Amniotic stem cell (primary cell): ENCODE results near the gene CAMLG.
"Not testable (repeated sequence)": the region's sequence is repeated elsewhere in the genome, so short reads cannot be mapped to it uniquely, and the experiment has no call there.

ENCODE experiments used
- DNase-seq: peaks from one replicate; lab custom pipeline; 2025; lab: John Stamatoyannopoulos, UW

CAMLG gene

DNA sequence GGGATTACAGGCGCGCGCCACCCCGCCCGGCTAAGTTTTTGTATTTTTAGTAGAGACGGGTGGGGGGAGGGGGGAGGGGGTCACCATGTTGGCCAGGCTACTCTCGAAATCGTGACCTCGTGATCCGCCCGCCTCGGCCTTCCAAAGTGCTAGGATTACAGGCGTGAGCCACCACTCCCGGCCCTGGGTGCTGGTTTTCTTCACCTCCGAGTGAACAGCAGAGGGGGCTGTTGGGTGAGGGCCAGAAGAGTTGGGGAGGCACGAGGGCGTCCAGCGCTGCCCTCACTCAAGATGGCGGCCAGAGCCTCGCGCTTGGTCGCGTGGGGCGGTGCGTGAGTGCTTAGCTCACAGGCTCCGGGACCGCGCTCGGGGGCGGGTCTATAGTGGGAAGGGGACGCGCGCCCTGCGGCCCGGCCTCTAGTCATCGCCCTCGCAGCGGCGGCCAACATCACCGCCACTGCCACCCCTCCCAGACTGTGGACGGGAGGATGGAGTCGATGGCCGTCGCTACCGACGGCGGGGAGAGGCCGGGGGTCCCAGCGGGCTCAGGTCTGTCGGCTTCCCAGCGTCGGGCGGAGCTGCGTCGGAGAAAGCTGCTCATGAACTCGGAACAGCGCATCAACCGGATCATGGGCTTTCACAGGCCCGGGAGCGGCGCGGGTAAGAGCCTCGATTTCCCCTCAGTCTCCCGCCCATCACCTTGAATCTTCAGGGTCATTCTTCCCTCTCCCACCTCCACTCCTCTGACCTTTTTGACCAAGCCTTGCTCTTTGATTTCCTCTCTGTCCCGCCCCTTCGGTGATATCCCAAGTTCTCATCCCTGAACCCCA, at the start of gene CAMLG:
TSS of gene CAMLG (plus strand) at position 416 of the 830 bp plus-strand sequence. CDS start at position 489, 73 bp downstream.
- peak; percentile 96 for DNase-seq

- DNase-seq, result not testable (repeated sequence)
Measured at GRCh38 chr5:134690144-134690543, 48.2 kb upstream of the CAMLG start.

- DNase-seq, result no peak
Measured at GRCh38 chr5:134692722-134693121, 45.6 kb upstream of the CAMLG start.

GRCh38 chr5:134708301-134708700, 30.0 kb upstream of the CAMLG start:
- no peak for DNase-seq

DNA sequence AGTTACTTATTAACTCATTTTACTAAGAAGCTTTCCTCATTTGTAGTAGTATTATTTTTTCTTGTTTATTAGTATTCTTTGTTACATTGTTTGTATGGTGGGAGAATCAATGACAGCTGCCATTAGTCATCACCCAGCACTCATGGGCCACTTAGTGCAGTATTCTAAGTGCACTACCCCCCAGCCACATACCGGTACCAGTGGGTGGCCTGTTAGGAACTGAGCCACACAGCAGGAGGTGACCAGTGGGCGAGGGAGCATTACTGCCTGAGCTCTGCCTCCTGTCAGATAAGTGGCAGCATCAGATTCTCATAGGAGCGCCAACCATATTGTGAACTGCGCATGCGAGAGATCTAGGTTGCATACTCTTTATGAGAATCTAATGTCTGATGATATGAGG, 24.2 kb upstream of the CAMLG start:
- DNase-seq, result no peak

GRCh38 chr5:134714541-134714940, 23.8 kb upstream of the CAMLG start:
- no peak for DNase-seq

DNA sequence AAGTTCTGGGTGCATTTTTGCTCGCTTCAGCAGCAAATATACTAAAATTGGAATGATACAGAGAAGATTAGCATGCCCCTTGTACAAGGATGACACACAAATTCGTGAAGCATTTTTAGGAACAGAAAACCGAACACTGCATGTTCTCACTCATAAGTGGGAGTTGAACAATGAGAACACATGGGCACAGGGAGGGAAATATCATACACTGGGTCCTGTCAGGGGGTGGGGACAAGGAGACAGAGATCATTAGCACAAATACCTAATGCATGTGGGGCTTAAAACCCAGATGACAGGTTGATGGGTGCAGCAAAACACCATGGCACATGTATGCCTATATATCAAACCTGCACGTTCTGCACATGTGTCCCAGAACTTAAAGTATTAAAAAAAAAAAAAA, 22.9 kb upstream of the CAMLG start:
- not testable (repeated sequence) for DNase-seq

DNA sequence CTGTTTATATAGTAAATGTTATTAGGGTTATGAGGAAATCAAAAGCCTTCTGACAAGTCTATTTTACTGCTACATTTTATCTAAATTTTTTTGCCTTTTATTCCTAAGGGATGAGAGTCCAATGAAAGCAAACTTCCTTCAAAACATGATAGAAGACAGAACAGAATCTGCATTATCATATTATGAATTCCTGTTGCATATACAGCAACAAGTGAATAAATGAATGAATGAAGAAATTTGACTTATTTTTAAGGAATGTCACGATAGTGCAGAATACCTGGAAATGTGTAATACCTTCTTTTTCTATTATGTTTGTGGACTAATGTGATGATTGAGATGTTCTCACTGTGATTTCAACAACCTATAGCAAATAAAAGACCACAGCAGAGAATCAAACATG, 13.5 kb upstream of the CAMLG start:
- DNase-seq, result no peak

GRCh38 chr5:134732819-134733218, 5.5 kb upstream of the CAMLG start:
- DNase-seq, result no peak

GRCh38 chr5:134735243-134735642, 3.1 kb upstream of the CAMLG start:
- DNase-seq, result no peak

DNA sequence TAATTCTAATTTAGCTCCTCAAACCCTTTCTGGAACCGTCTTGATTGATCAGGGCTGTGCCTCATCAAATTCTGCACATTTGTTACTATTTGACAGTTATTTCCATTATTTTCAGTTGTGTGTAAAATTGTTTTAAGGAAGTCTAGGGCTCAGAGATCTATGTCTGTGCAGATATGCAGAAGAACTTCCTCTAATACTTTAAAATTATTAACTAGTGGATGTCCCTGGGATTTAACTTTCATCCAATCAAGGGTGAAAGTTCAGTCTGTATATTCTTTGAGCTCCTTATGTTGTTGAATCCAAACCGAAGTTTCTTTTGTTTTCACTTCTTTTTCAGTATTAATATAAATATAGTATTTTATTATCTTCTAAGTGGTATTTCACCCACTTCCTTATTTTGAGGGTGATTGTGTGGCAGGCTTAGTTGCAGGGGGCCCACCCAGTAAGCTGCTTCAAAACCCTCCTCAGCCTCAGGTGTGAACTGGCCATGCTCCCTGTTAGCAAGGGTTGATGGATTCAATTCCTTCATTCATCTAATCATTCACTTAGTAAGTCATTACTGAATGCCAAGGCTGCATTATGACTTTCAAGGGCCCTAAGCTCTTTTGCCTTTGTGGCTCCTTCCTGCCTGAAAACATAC, 2.1 kb upstream of the CAMLG start:
- no peak for DNase-seq

DNA sequence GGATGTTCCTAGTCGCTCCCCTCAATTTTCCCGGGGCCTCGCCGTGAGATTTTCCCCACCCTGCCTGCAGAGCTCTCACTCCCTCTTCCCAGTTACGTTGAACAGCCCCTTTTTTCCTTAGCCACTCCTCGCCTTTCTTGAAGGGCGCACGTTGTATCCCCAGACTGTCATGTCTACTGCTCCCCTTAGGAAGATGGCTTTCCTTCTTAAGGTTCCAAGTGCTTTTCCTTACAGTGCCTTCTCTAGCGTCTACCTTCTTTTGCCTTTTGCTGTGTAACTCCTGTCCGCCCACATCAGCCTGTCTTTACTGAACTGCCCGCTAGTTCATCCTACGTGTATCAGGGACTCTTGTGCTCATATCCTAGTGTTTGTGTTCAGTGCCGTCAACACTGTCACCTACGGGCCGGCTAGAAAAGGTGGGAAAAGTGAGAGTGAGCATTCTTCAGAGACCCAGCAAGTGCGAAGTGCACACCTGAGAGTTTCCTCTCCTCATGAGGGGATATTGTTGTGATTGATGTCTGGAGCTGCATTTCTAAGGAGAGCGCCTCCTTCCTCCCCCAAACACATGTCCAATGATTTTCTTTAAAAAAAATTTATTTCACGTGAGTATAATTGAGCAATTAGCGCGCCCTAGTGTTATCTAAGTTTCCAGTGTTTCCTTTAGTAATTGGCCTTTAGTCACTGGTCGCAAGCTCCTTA, 764 bp downstream of the CAMLG start:
- DNase-seq, result peak; percentile 31

DNA sequence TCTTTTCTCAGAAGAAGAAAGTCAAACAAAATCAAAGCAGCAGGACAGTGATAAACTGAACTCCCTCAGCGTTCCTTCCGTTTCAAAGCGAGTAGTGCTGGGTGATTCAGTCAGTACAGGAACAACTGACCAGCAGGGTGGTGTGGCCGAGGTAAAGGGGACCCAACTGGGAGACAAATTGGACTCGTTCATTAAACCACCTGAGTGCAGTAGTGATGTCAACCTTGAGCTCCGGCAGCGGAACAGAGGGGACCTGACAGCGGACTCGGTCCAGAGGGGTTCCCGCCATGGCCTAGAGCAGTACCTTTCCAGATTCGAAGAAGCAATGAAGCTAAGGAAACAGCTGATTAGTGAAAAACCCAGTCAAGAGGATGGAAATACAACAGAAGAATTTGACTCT, 2.7 kb downstream of the CAMLG start:
- no peak for DNase-seq

- DNase-seq, result no peak
Measured at GRCh38 chr5:134742134-134742533, 3.8 kb downstream of the CAMLG start.

- DNase-seq, result no peak
Measured at GRCh38 chr5:134749415-134749814, 11.1 kb downstream of the CAMLG start.

DNA sequence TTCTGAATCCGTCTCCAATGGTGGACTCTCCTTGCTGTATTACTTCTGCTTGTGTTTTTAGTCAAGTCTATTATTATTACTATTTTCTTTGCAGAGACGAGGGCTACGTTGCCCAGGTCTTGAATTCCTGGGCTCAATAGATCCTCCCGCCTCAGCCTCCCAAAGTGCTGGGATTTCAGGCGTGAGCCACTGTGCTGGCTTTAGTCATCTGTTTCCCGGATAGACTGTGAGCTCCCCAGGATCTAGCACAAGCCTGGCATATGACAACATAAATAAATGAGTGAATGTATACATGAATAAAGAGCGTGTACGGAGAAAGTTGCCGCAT, 19.8 kb downstream of the CAMLG start:
- no peak for DNase-seq

- peak; percentile 92 for DNase-seq
Measured at GRCh38 chr5:134758504-134759341, 20.4 kb downstream of the CAMLG start, which contains the start of gene DDX46. Gene DDX46 (plus strand): TSS chr5:134758779. CDS start chr5:134758939, 160 bp downstream.

DNA sequence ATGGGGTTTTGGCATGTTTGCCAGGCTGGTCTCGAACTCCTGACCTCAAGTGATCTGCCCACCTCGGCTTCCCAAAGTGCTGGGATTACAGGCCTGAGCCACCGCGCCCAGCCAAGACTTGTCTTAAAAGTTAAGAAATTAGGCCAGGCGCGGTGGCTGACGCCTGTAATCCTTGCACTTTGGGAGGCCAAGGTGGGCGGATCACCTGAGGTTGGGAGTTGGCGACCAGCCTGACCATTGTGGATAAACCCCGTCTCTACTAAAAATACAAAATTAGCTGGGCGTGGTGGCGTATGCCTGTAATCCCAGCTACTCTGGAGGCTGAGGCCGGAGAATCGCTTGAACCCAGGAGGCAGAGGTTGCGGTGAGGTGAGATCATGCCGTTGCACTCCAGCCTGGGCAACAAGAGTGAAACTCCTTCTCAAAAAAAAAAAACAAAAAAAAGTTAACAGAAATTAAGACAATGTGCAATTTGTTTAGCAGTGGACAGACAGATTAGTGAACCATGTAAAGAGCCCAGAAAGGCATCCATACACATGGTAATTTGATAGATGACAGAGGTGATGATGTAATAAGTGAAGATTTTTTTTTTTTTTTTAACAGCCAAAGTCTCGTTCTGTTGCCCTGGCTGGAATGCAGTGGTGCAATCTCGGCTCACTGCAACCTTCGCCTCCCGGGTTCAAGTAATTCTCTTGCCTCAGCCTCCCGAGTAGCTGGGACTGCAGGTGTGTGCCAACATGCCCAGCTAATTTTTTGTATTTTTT, 29.4 kb downstream of the CAMLG start:
- not testable (repeated sequence) for DNase-seq

DNA sequence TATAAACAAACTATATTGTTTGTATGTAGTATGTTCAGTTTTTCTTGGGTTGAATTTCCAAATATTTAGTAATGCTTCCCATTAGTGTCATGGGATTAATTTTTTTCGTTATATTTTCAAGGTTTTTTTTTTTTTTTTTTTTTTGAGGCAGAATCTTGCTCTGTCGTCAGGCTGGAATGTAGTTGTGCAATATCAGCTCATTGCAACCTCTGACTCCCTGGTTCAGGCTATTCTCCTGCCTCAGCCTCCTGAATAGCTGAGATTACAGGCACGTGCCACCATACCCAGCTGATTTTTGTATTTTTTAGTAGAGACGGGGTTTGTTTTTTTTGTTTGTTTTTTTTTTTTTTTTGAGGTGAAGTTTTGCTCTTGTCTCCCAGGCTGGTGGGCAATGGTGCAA, 30.9 kb downstream of the CAMLG start:
- DNase-seq, result no peak

DNA sequence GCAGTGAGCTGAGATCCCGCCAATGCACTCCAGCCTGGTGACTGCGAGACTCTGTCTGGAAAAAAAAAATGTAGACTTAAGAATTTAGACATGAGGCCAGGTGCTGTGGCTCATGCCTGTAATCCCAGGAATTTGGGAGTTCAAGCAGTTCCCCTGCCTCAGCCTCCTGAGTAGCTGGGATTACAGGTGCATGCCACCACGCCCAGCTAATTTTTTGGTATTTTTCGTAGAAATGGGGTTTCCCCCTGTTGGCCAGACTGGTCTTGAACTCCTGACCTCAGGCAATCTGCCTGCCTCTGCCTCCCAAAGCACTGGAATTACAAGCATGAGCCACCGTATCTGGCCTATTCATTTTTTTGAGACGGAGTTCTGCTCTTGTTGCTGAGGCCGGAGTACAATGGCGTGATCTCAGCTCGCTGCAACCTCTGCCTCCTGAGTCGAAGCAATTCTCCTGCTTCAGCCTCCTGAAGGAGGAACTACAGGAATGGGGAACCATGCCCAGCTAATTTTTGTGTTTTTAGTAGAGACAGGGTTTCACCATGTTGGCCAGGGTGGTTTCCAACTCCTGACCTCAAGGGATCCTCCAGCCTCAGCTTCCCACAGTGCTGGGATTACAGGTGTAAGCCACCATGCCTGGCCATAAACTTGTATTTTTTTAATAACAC, 34.2 kb downstream of the CAMLG start:
- no peak for DNase-seq

GRCh38 chr5:134777366-134777765, 39.0 kb downstream of the CAMLG start:
- no peak for DNase-seq
